HepG2 (cell line): ENCODE data around the gene ZNF581. TPM values are rescaled to one million over a fixed set of nuclear protein-coding genes. Genes with fewer than 3 reads are reported as not detected.
A peak's percentile ranks its signal among the peaks of the same experiment; 100 is the strongest.

Experiments
- ATF1 ChIP-seq: IDR thresholded peaks from 2 replicates; pipeline ENCODE4 v1.6.1; 2016; ENCODE audit warnings: mild to moderate bottlenecking, control low read depth
- CEBPB ChIP-seq: IDR thresholded peaks from 2 replicates; pipeline ENCODE4 v1.6.1; 2011; ENCODE audit warnings: low read depth, low read length, improper control_type of control experiment, borderline replicate concordance
- FOXA1 ChIP-seq, 2 experiments: fragments of 450-650 bp in 1 of 2; sonication (generic) in 1 of 2; formaldehyde crosslinking in 1 of 2; IDR thresholded peaks; 2 replicates each; pipeline versions ENCODE4 v1.4.0 to v1.6.1; 2016 to 2020; ENCODE audit warnings: missing genetic modification reagents in 1 of 2
- FOXO4 ChIP-seq: sonication (generic); formaldehyde crosslinking; conservative IDR thresholded peaks from 2 replicates; pipeline ENCODE4 v1.8.1; 2023; ENCODE audit warnings: missing genetic modification reagents
- GPN1 ChIP-seq: sonication (generic); formaldehyde crosslinking; IDR thresholded peaks from 2 replicates; pipeline ENCODE4 v1.5.1; 2020; ENCODE audit warnings: missing genetic modification reagents, borderline replicate concordance
- IRX3 ChIP-seq: sonication (generic); formaldehyde crosslinking; IDR thresholded peaks from 2 replicates; pipeline ENCODE4 v1.8.1; 2023; ENCODE audit warnings: mild to moderate bottlenecking, low read depth, missing genetic modification reagents, borderline replicate concordance
- JUNB ChIP-seq: sonication (generic); formaldehyde crosslinking; IDR thresholded peaks from 2 replicates; pipeline ENCODE4 v1.8.0; 2022; ENCODE audit warnings: missing genetic modification reagents, mild to moderate bottlenecking, borderline replicate concordance
- MIER3 ChIP-seq: IDR thresholded peaks from 2 replicates; pipeline ENCODE4 v1.6.1; 2016; ENCODE audit warnings: missing compliant biosample characterization, borderline replicate concordance
- NKX3-1 ChIP-seq: sonication (generic); formaldehyde crosslinking; IDR thresholded peaks from 2 replicates; pipeline ENCODE4 v1.5.0; 2020; ENCODE audit warnings: missing genetic modification reagents
- PATZ1 ChIP-seq: sonication (generic); formaldehyde crosslinking; IDR thresholded peaks from 2 replicates; pipeline ENCODE4 v1.4.0; 2020; ENCODE audit warnings: missing genetic modification reagents
- PAX8 ChIP-seq: sonication (generic); formaldehyde crosslinking; IDR thresholded peaks from 2 replicates; pipeline ENCODE4 v1.8.0; 2022; ENCODE audit warnings: mild to moderate bottlenecking, missing genetic modification reagents, borderline replicate concordance
- POGZ ChIP-seq: sonication (generic); formaldehyde crosslinking; IDR thresholded peaks from 2 replicates; pipeline ENCODE4 v1.4.0; 2020; ENCODE audit warnings: mild to moderate bottlenecking, missing genetic modification reagents
- POLR2A ChIP-seq, 2 experiments: IDR thresholded peaks; 2 replicates each; pipeline ENCODE4 v1.6.1; 2011; ENCODE audit warnings: low read depth in 2 of 2, low read length in 2 of 2, mild to moderate bottlenecking in 1 of 2, moderate library complexity in 1 of 2; ENCODE audit not compliant: insufficient read depth in 1 of 2
- RAD51 ChIP-seq: fragments of 450-650 bp; IDR thresholded peaks from 2 replicates; pipeline ENCODE4 v1.6.1; 2016; ENCODE audit warnings: borderline replicate concordance
- SNAI1 ChIP-seq: sonication (generic); formaldehyde crosslinking; IDR thresholded peaks from 2 replicates; pipeline ENCODE4 v1.5.0; 2020; ENCODE audit warnings: mild to moderate bottlenecking, missing genetic modification reagents, borderline replicate concordance
- SNAPC2 ChIP-seq: sonication (generic); formaldehyde crosslinking; IDR thresholded peaks from 2 replicates; pipeline ENCODE4 v1.8.1; 2022; ENCODE audit warnings: mild to moderate bottlenecking, missing genetic modification reagents
- STAT5B ChIP-seq: sonication (generic); formaldehyde crosslinking; IDR thresholded peaks from 2 replicates; pipeline ENCODE4 v1.4.0; 2020; ENCODE audit warnings: missing genetic modification reagents
- ZNF343 ChIP-seq: sonication (generic); formaldehyde crosslinking; IDR thresholded peaks from 2 replicates; pipeline ENCODE4 v1.4.0; 2020; ENCODE audit warnings: mild to moderate bottlenecking, missing genetic modification reagents
- ZNF383 ChIP-seq: sonication (generic); formaldehyde crosslinking; IDR thresholded peaks from 2 replicates; pipeline ENCODE4 v1.4.0; 2020; ENCODE audit warnings: missing genetic modification reagents, mild to moderate bottlenecking, borderline replicate concordance
- ZNF451 ChIP-seq: sonication (generic); formaldehyde crosslinking; IDR thresholded peaks from 2 replicates; pipeline ENCODE4 v1.5.0; 2020; ENCODE audit warnings: mild to moderate bottlenecking, missing genetic modification reagents
- ZNF510 ChIP-seq: sonication (generic); formaldehyde crosslinking; IDR thresholded peaks from 2 replicates; pipeline ENCODE4 v1.4.0; 2020; ENCODE audit warnings: low read depth, mild to moderate bottlenecking, missing genetic modification reagents
- ZNF7 ChIP-seq: IDR thresholded peaks from 2 replicates; pipeline ENCODE4 v1.6.1; 2016; ENCODE audit warnings: missing biosample characterization, missing genetic modification reagents
- ZNF724P ChIP-seq: sonication (generic); formaldehyde crosslinking; IDR thresholded peaks from 2 replicates; pipeline ENCODE4 v1.8.0; 2022; ENCODE audit warnings: missing genetic modification reagents, borderline replicate concordance
- polyA plus RNA-seq, 8 experiments: library from polyadenylated mRNA; depleted of rRNA in 3 of 8; stranded (reverse) in 7 of 8; unstranded in 1 of 8; fragments of >200 nt; fragmentation: Illumina TruSeq in 4 of 8; extraction: Trizol in 4 of 8; gene quantifications; 2 replicates each; pipeline versions ENCODE4 v1.2.1 to v1.2.3, GENCODE V29; 2011 to 2016; ENCODE audit warnings: low read depth in 4 of 8, missing spikeins in 1 of 8, mixed read lengths in 1 of 8; ENCODE audit not compliant: insufficient read depth in 1 of 8
- total RNA-seq, 5 experiments: library from RNA; depleted of rRNA; stranded (reverse); fragments of >200 nt; fragmentation: Illumina TruSeq; extraction: Trizol; gene quantifications; 2 replicates each; pipeline ENCODE4 v1.2.3, GENCODE V29; 2016; ENCODE audit warnings: low read depth in 1 of 5
- TF ChIP-seq, protein P1 (sequence below): sonication (generic); formaldehyde crosslinking; IDR thresholded peaks from 2 replicates; pipeline ENCODE4 v1.4.0; 2020; ENCODE audit warnings: missing genetic modification reagents, low read depth, mild to moderate bottlenecking, borderline replicate concordance
- TF ChIP-seq, protein P2 (sequence below): sonication (generic); formaldehyde crosslinking; IDR thresholded peaks from 2 replicates; pipeline ENCODE4 v1.5.0; 2020; ENCODE audit warnings: missing genetic modification reagents

ZNF581 gene
- total and polyA plus RNA-seq, 2 of the 13 experiments (the other 11 are each of a cell fraction or from before 2014, with no cell fraction given): 19.6 to 49.5 TPM

DNA sequence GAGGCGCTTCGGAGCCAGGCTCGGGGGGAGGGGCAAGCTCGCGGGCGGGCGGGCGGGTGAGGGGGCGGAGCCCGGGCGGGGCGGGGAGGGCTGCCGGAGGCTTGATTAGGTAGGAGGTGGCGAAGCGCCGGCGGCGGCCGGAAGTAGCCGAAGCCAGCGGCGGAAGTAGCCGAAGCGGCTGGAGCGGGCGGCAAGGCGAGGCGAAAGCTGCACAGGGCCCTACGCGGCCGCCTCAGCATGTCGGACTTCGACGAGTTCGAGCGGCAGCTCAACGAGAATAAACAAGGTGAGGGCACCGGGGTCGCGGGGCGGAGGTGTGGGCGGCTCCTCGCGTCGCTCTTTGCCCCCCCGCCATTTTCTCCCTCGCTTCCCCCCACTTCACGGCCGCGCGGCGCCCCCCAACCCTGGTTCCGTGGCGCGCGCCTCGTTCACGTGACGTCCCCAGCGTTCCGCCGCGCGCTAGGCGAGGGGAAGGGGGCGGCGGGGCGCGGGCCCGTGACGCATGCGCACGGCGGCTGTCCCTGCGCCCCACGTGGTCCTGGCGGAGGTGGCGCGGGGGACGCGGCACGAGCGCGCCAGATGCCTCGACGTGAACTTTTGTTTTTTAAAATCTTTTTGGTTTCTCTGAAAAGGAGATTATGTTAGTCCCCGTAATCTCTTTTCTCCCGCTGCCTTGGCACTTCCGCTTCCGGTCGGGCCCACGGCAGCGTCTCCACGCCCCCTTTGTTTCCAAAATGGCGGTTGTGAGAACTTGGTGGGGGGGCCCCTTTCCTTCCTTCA lies 11.6 kb downstream of the ZNF581 start, which contains the start of gene U2AF2 (continued):
- peak; percentile 60; the same call in 1 of the 2 replicates for TF ChIP-seq NKX3-1 (CRISPR knock-in tag)
- TF ChIP-seq ZNF383 (CRISPR knock-in tag): no peak
- TF ChIP-seq PATZ1 (CRISPR knock-in tag): peak; percentile 71
- TF ChIP-seq POLR2A (IDR thresholded peaks at IDR 0.05; ENCODE audit: insufficient read depth in 1 of 2, low read depth in 2 of 2, low read length in 2 of 2): peak; percentile 79 to 90
- TF ChIP-seq SNAI1 (CRISPR knock-in tag): peak; percentile 22; the same call in 1 of the 2 replicates
- TF ChIP-seq, protein P1, sequence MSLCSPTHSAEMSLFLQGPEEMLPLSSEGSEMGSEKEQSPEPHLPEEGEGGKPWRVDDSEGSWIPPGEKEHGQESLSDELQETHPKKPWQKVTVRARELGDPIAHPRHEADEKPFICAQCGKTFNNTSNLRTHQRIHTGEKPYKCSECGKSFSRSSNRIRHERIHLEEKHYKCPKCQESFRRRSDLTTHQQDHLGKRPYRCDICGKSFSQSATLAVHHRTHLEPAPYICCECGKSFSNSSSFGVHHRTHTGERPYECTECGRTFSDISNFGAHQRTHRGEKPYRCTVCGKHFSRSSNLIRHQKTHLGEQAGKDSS (CRISPR knock-in tag): 0 out of 2 replicates have a peak, but pooled peaks have one; percentile 45
- TF ChIP-seq JUNB (CRISPR knock-in tag): 0 out of 2 replicates have a peak, but pooled peaks have one; percentile 25
- TF ChIP-seq CEBPB: no peak
- no peak for TF ChIP-seq STAT5B (CRISPR knock-in tag)
- TF ChIP-seq ZNF7: no peak
- 0 out of 2 replicates have a peak, but pooled peaks have one; percentile 50 for TF ChIP-seq ZNF343 (CRISPR knock-in tag)
- no peak for TF ChIP-seq POGZ
- TF ChIP-seq FOXO4 (CRISPR knock-in tag): no peak
- no peak for TF ChIP-seq RAD51
- TF ChIP-seq MIER3: no peak
- no peak for TF ChIP-seq ATF1 (CRISPR knock-in tag)
- TF ChIP-seq ZNF724P (CRISPR knock-in tag): no peak
- TF ChIP-seq FOXA1 (IDR thresholded peaks at IDR 0.05): no peak
- no peak for TF ChIP-seq FOXA1 (CRISPR knock-in tag; IDR thresholded peaks at IDR 0.05)
- TF ChIP-seq, protein P2, sequence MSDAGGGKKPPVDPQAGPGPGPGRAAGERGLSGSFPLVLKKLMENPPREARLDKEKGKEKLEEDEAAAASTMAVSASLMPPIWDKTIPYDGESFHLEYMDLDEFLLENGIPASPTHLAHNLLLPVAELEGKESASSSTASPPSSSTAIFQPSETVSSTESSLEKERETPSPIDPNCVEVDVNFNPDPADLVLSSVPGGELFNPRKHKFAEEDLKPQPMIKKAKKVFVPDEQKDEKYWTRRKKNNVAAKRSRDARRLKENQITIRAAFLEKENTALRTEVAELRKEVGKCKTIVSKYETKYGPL (CRISPR knock-in tag): no peak
- peak; percentile 64; the same call in 1 of the 2 replicates for TF ChIP-seq IRX3
- TF ChIP-seq SNAPC2 (CRISPR knock-in tag): no peak
- no peak for TF ChIP-seq ZNF510
- no peak for TF ChIP-seq GPN1 (CRISPR knock-in tag)
- peak; percentile 93 for TF ChIP-seq ZNF451 (CRISPR knock-in tag)
- TF ChIP-seq PAX8: no peak; the same call in 1 of the 2 replicates
